NK-92 treated with Interleukin-12 subunit alpha and Interleukin-12 subunit beta, amount 100 ng/mL, for 24 hours (cell line): ENCODE measurements around the gene SERPINI1.

ENCODE experiments used
- DNase-seq: peaks from one replicate; lab custom pipeline; 2025; lab: John Stamatoyannopoulos, UW

Gene SERPINI1

DNA sequence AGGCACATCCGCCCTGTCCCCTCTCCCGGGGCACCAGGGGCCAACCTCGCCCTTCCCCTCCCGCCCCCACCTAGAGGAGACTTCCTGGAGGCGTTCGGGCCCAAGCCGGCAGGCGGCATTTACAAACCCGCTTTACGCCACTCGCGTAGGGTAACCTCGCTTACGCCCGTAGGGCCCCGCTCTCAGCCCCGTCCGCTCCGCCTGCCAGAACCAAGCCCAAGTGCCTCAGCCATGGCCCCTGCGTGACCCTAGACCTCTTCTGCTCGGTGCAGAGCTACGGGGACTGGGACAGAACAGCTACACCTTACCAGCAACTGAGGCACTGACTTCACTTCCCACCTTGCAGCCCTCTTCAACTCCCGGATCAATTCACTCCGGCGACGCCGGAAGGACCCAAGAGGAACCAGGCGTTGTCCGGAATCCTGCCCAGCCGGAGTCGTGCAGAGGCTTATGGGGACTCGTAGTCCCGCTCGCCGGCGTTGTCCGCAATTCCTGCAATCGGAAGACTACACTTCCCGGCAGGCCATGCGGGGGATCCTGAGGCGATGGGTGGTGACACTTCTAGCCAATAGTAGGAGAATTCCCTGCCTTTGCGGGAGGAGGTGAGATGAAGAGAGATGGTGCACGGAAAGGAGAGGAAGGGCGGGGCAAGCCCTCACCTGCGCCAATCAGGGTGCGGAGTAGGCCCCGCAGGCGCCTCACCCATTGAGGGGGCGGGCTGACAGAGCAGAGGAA is 856 bp upstream of the SERPINI1 start, which contains the start of gene PDCD10:
Gene PDCD10, minus strand, starts transcription at position 395 of the 735 bp plus-strand sequence. CDS start 14,735 bp downstream, outside the sequence.
- DNase-seq = peak; percentile 98

DNA sequence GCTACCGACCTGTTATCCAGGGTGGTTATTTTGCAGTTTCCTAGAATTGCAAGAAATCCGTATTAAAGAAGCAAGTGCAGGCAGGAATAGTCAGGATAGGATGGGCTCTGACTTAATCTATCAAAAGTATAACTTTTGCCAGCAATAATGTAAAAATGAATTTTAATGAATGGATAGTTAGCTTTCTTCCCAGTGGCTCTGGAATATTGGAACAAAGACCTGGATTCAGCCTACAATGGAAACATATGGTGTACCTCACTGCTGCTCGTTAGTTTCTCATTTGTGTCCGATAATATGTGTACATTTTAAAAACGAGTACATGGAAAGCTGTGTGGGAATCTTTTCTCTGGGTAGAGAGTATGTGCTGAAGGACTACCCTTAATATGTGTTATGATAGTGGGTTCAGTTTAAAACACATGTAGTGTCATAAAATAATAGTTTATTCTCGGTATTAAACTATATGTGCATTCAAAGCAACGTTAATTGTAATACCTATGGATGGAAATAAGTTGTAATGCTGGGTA is 805 bp downstream of the SERPINI1 start:
- DNase-seq = no peak

DNA sequence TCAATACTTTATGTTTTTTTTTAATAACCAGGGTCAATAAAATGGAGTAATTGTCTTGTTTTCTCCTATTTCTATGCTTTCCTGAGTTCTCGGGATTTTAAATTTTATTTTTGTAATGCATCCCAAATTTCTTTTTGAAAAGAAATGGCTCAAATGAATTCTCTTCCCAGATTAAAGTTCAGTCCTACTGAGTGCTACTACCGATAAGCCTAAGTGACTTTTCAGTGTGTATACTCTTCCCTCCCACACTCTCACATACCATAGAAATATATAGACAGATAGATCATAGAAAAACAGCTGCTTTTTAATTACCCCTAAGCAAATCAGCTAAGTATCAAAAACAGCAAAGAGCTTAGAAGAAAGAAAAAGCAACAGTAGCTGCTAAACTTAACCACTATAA is 1.5 kb downstream of the SERPINI1 start:
- no peak for DNase-seq

GRCh38 chr3:167738037-167738436 is 2.5 kb downstream of the SERPINI1 start:
- no peak for DNase-seq

DNA sequence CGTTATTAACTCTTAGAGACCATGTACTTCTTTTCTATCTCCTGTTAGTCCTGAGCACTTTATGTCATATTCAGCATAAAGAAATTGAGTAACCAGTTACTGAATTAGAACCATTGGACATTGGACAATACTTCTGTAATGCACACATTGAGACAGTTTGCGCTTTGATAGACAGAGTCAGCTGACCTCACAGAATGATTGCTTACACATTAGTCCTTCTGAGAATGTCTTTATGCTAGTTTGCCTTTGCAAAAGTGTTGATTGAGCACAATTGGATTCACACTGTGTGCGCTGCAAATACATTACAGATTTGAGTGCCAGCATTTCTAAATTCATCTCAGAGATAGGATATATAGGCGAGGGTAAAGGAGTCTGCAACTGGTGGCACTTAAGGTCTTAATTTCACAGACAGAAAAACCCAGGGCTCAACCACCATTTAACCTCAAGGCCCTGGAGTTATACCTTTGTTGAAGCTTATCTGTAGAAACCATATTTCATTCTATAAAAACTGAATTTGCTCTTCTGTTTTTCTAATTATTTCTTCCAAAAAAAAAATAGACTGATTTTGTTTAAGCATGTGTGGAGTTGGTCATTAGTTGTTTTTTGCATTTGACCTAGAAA is 3.8 kb downstream of the SERPINI1 start:
- DNase-seq = no peak

DNA sequence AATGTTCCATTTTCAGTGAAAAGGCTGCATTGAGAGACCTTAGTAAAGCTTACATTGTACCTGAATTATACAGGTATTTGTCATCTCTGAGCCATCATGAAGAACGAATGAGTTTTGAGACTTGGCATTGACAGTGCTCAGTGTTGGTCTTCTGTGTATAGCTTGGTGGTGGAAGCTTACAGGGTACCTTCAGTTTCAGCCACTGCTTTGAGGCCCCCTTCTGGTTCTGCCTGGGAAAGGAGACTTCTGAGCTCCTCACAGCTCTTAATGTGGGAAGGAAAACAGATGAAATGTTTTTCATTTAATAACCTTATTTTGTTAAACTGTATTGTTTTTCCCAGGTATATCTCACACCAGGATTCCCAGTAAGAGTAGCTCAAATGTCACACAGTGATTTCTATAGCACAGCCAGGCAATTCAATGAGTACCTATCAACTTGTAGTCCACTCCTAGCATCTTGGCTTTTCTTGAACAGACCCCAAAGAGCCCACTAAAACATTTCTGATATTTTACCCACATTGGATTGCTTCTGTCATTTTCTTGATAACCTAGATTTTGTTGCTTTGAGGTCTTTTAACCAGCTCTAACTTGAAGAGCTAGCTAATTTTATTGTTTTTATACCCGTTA is 5.6 kb downstream of the SERPINI1 start:
- DNase-seq = no peak

- DNase-seq = no peak
These were observed 6.8 kb downstream of the SERPINI1 start for GRCh38 chr3:167742338-167742737.

DNA sequence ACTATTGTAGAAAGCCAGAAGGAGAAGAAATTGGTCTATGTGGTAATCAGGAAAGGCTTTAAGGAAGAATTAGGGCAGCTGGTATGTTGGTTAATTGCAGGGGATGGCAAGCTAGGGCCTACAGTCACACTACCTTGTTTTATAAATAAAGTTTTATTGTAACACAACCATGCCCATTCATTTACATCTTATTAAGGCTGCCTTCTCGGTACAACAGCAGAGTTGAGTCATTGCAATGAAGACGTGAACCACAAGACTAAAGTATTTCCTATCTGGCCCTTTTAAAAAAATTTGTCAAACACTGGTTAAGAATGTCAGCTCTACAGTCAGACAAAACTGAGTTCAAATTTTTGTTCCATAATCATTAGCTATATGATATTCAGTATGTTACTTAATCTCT is 8.3 kb downstream of the SERPINI1 start:
- no peak for DNase-seq

DNA sequence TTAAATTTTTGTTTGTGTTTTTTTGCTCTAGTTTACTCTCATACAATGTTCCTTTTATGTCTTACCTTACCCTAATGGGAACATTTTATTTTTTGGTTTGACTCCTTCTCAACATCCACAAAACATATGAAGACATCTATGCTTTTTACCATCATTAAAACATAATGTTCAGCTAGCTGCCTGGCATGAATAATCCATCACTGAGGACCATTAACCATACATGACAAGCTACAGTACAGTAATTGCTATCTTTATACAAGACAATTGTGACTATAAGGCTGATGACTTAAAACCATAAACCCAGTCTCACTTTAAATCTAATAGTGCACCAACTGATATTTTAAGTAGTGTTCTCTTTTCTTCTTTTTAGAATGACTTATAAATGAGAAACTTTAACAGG is 13.7 kb downstream of the SERPINI1 start:
- DNase-seq = no peak

GRCh38 chr3:167749728-167750127 is 14.2 kb downstream of the SERPINI1 start:
- no peak for DNase-seq

- no peak for DNase-seq
These were observed 14.9 kb downstream of the SERPINI1 start for GRCh38 chr3:167750272-167750971.

DNA sequence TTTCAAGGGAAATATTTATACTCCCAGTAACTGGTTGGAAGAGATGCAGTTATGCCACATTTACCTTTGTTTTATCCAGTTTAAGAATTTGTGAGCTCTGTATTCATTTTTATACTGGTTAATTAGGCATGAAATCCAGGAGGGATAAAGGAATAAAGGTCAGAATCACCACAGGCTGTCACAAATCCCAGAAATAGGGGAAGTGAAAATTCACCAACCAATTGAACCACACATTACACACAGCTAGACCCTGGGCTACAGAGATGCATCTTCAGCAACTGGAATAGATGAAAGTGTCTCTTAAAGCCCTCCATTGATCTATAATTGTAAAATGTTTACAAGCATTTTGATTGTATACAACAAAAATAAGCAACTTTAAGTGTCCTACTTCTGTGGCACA is 18.5 kb downstream of the SERPINI1 start:
- DNase-seq = no peak

DNA sequence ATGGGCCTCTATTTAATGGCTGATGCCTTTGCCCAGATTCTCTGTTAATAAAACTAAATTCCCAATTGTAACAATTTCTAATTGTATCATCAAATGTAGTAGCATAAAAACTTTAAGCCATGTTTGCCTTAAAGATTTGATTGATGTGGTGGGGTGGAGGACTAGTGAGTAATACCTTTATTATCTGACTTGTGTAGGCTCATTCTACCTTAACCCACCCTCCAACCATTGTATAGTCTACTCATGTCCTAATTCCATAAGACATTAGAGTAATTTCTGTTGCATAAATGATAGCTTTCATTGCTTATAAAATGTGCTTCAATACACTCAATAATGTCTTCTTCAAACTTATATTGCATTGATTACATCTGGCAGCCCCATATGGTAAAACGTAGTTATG is 25.8 kb downstream of the SERPINI1 start:
- no peak for DNase-seq

- DNase-seq = no peak
These were observed 26.8 kb downstream of the SERPINI1 start for GRCh38 chr3:167762296-167762695.

DNA sequence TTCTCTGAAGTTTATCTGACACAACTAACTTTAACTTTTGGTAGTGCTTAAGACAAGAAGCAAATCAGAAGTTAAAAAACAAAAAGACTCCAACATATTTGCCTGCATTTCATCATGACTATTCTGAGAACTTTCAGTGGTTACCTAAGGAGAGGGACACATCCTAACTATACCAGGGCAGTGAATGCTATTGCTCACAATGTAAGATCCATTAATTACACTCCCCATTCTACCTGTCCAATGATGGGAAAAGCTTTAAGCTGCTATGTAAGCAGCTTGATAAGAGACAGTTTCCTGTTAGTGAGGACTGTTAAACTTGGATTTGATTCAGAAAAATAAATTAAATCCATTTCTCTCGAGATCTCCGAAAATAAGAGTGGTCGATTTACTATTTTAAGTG is 37.5 kb downstream of the SERPINI1 start:
- DNase-seq = no peak

DNA sequence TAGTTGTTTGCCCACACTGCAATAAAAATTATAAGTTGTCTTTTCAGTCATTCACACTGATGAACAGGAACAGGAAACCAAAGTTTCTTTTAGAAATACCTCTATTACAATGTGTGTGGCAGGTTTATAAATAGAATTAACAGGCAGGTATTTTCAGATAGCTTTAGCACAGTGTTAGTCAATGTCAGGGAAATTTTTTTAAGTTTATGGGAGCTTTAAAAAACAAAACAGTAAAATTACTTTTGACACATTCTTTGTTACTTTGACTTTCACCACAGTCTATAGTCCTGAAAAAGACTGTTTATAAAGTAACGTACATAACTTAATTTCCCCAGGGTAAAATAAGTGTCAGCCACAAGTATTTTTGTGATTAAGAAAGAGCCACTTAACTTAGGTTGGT is 38.1 kb downstream of the SERPINI1 start:
- no peak for DNase-seq

- no peak for DNase-seq
These were observed 40.7 kb downstream of the SERPINI1 start for GRCh38 chr3:167776066-167776685.

GRCh38 chr3:167777356-167777755 is 41.8 kb downstream of the SERPINI1 start:
- no peak for DNase-seq

DNA sequence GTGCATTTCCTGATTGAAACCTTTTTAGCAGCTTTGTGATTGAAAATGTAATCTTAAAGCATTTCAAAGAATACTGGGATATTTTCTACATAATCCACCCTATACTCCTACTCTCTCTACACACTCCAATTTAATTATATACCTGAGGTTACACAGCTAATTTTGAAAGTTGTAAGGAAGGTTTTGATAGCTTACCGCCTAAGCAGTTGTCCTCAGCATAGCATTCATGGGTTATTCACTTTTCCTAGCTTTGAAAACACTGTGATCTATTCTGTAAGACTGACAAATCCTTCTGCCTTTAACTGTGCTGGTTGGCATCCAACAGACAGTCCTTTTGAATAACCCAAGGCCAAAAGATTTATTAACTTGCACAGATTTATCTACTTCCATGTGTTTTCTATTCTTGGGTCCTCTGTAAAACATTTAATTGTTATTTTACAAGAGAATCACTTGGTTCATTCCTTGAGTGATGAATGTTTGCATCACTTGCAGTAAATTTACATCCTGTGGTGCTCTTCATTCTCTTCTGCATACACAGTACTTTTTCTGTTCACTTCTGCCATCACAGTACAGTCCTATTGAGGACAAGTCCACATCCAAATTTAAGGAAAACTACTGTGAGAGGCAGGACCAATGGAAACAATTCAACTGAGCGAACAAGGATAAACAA is 44.8 kb downstream of the SERPINI1 start:
- no peak for DNase-seq

DNA sequence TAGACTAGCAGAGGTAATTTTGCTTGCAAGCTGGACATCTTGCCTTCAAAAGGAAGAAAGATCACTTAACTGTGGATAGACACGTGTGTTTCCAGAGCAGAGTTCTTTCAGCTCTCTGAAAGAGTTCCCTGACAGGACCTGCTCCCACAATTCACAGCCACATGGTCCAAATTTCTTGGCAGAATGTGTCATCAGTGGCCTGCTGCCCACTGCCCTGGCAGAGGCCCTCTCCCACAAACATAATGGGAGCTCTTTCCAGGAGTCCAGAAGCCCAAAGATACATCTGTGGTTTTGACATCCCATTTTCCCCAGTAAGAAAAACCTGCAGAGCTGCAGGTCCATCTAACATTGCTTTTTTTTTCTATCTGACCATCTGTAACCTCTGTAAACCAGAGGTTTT is 48.3 kb downstream of the SERPINI1 start:
- no peak for DNase-seq

DNA sequence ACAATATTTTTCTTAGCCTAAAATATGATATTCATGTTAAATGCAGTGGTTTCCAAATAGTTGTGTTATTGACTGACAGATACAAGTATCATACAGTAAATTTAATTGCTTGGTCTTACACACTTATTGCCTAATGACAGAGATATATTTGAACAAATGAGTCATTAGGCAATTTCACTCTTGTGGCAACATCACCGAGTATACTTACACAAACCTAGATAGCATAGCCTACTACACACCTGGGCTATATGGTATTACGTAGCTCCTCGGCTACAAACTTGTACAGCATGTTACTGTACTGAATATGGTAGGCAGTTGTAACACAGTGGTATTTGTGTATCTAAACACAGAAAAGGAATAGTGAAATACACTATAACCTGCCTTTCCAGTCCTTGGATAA is 50.3 kb downstream of the SERPINI1 start:
- DNase-seq = no peak
